HepG2 (cell line): ENCODE data around the gene DTX4. TPM values are rescaled to one million over a fixed set of nuclear protein-coding genes. Genes with fewer than 3 reads are reported as not detected.
A peak's percentile ranks its signal among the peaks of the same experiment; 100 is the strongest.

Experiments
- ATAC-seq: fragments of 200-7000 bp; cut with Tn5 transposase; 3 replicates; pipeline ENCODE4 v1.9.1; 2020; ENCODE audit warnings: mild to moderate bottlenecking, moderate library complexity
- BruUV-seq: library from RNA; stranded (reverse); fragments of 400-500 nt; replicated peaks from 2 replicates; lab custom pipeline; 2021; lab: Mats Ljungman, UMichigan
- CTCF ChIA-PET: fragments of 300-600 bp; formaldehyde crosslinking; extraction: SDS; loops from one replicate; lab custom pipeline; 2021; ENCODE audit warnings: low total read pairs, inconsistent platforms, low intra/inter-chr PET ratio; lab: Yijun Ruan, JAX
- POLR2A ChIA-PET: fragments of 350-600 bp; sonication (Branson Sonifier 250); formaldehyde crosslinking; loops from one replicate; lab custom pipeline; 2020; ENCODE audit warnings: antibody characterized with exemption, inconsistent platforms; lab: Yijun Ruan, JAX
- DNase-seq: peaks from one replicate; pipeline ENCODE4 v3.0.0-alpha.2; 2015; ENCODE audit warnings: low spot score
- FAIRE-seq: peaks from 3 replicates; lab custom pipeline; 2011; peaks lifted over from hg19 to GRCh38; lab: Jason Lieb, UNC
- H2AFZ ChIP-seq: one replicate; pipeline ENCODE4 v1.6.1; 2011; ENCODE audit warnings: low read length, inconsistent platforms
- H3K27ac ChIP-seq: fragments of 300-600 bp; 3 replicates; pipeline ENCODE4 v1.8.0; 2011; ENCODE audit warnings: mixed run types, mild to moderate bottlenecking, mixed read lengths, low read length, inconsistent platforms; ENCODE audit not compliant: insufficient read depth; ENCODE audit errors: extremely low read length
- H3K27me3 ChIP-seq, 2 experiments: fragments of 200-600 bp in 1 of 2; 2 replicates in 1 of 2; 3 replicates in 1 of 2; pipeline versions ENCODE4 v1.6.0 to v1.8.0; 2011; ENCODE audit warnings: low read length in 2 of 2, mild to moderate bottlenecking in 2 of 2, moderate library complexity in 2 of 2, inconsistent platforms in 1 of 2; ENCODE audit not compliant: insufficient read depth in 2 of 2, control insufficient read depth in 1 of 2
- H3K36me3 ChIP-seq, 2 experiments: fragments of 200-600 bp in 1 of 2; replicated peaks in 1 of 2; 2 replicates in 1 of 2; 3 replicates in 1 of 2; pipeline versions ENCODE4 v1.5.1 to v1.8.0; 2011; ENCODE audit warnings: low read length in 2 of 2, inconsistent platforms in 1 of 2; ENCODE audit not compliant: insufficient read depth in 2 of 2, control insufficient read depth in 1 of 2
- H3K4me1 ChIP-seq: 2 replicates; pipeline ENCODE4 v1.5.1; 2012; ENCODE audit warnings: low read length, inconsistent platforms; ENCODE audit not compliant: insufficient read depth
- H3K4me2 ChIP-seq: 2 replicates; pipeline ENCODE4 v1.6.0; 2011; ENCODE audit warnings: low read depth, low read length, inconsistent platforms
- H3K4me3 ChIP-seq, 3 experiments: fragments of 200-600 bp in 1 of 3; sonication (generic), shearing (Covaris generic) in 1 of 3; replicated peaks in 1 of 3; 2 replicates each; pipeline ENCODE4 v1.5.1; 2011 to 2016; ENCODE audit warnings: low read length in 3 of 3, inconsistent platforms in 2 of 3, low read depth in 2 of 3, mild to moderate bottlenecking in 2 of 3, control low read depth in 1 of 3, mixed read lengths in 1 of 3; ENCODE audit not compliant: insufficient read depth in 1 of 3
- H3K79me2 ChIP-seq: one replicate; pipeline ENCODE4 v1.6.1; 2011; ENCODE audit warnings: low read length, inconsistent platforms; ENCODE audit not compliant: insufficient read depth
- H3K9ac ChIP-seq: 2 replicates; pipeline ENCODE4 v1.6.0; 2011; ENCODE audit warnings: mild to moderate bottlenecking, low read depth, low read length, inconsistent platforms; ENCODE audit not compliant: insufficient read depth
- H3K9me3 ChIP-seq: 2 replicates; pipeline ENCODE4 v1.5.1; 2012; ENCODE audit warnings: mild to moderate bottlenecking, low read length
- H4K20me1 ChIP-seq: 2 replicates; pipeline ENCODE4 v1.6.0; 2011; ENCODE audit warnings: inconsistent platforms, mild to moderate bottlenecking, low read length, moderate library complexity; ENCODE audit not compliant: insufficient read depth
- ISX ChIP-seq: sonication (generic); formaldehyde crosslinking; conservative IDR thresholded peaks from 2 replicates; pipeline ENCODE4 v1.5.0; 2020; ENCODE audit warnings: missing genetic modification reagents
- MATR3 ChIP-seq: sonication (generic); formaldehyde crosslinking; IDR thresholded peaks from 2 replicates; pipeline ENCODE4 v1.4.0; 2020; ENCODE audit warnings: missing genetic modification reagents
- NR2F2 ChIP-seq: IDR thresholded peaks from 2 replicates; pipeline ENCODE4 v1.6.1; 2012; ENCODE audit warnings: low read depth, inconsistent platforms, borderline replicate concordance
- SNAPC4 ChIP-seq: sonication (generic); formaldehyde crosslinking; IDR thresholded peaks from 2 replicates; pipeline ENCODE4 v1.4.0; 2020; ENCODE audit warnings: mild to moderate bottlenecking, missing genetic modification reagents
- TRIM22 ChIP-seq: fragments of 450-650 bp; IDR thresholded peaks from 2 replicates; pipeline ENCODE4 v1.6.1; 2017
- ZBTB33 ChIP-seq: sonication (generic); formaldehyde crosslinking; IDR thresholded peaks from 2 replicates; pipeline ENCODE4 v1.4.0; 2020; ENCODE audit warnings: missing genetic modification reagents
- ZFP37 ChIP-seq: sonication (generic); formaldehyde crosslinking; IDR thresholded peaks from 2 replicates; pipeline ENCODE4 v1.4.0; 2020; ENCODE audit warnings: missing genetic modification reagents, borderline replicate concordance
- ZNF10 ChIP-seq: sonication (generic); formaldehyde crosslinking; IDR thresholded peaks from 2 replicates; pipeline ENCODE4 v1.4.0; 2020; ENCODE audit warnings: mild to moderate bottlenecking, low read depth, missing genetic modification reagents, borderline replicate concordance
- WGBS: methylation state at CpG from one replicate; pipeline ENCODE4 v1.1.6; 2017; ENCODE audit warnings: low lambda C conversion rate; 5-methylcytosine and 5-hydroxymethylcytosine counted together
- in situ Hi-C: cut with HindIII; loops from 2 replicates; pipeline ENCODE4 v1.10.0; 2017; ENCODE audit warnings: low pct_unique_long_range_greater_than_20kb; ENCODE audit not compliant: extremely low pct_ligation_motif_present
- intact Hi-C: fragments of 100-400 bp; cut with micrococcal nuclease; formaldehyde crosslinking; loops from one replicate; pipeline ENCODE4 v1.10.0; 2022; ENCODE audit not compliant: unreplicated experiment
- polyA plus RNA-seq, 8 experiments: library from polyadenylated mRNA; depleted of rRNA in 3 of 8; stranded (reverse) in 7 of 8; unstranded in 1 of 8; fragments of >200 nt; fragmentation: Illumina TruSeq in 4 of 8; extraction: Trizol in 4 of 8; gene quantifications; 2 replicates each; pipeline versions ENCODE4 v1.2.1 to v1.2.3, GENCODE V29; 2011 to 2016; ENCODE audit warnings: low read depth in 4 of 8, missing spikeins in 1 of 8, mixed read lengths in 1 of 8; ENCODE audit not compliant: insufficient read depth in 1 of 8
- total RNA-seq, 5 experiments: library from RNA; depleted of rRNA; stranded (reverse); fragments of >200 nt; fragmentation: Illumina TruSeq; extraction: Trizol; gene quantifications; 2 replicates each; pipeline ENCODE4 v1.2.3, GENCODE V29; 2016; ENCODE audit warnings: low read depth in 1 of 5

DTX4 gene
- total and polyA plus RNA-seq, 2 of the 13 experiments (the other 11 are each of a cell fraction or from before 2014, with no cell fraction given), result 0.67 to 5.6 TPM

- in situ Hi-C loops, result loop anchor here (10.0 to 25.0 kb wide), 2 partner anchors 108 to 511 kb away; no protein-coding TSS in a partner anchor
These were observed 4.4 kb downstream of the DTX4 start for GRCh38 chr11:59176330-59176729.

GRCh38 chr11:59178402-59178801, 6.5 kb downstream of the DTX4 start:
- intact Hi-C loops, result no loop called here
- no peaks in the 10 kb centered on the region for H3K27me3 ChIP-seq
- H3K4me3 ChIP-seq, result no peak overlapping the region
- BruUV-seq, result no TSS peak
- DNase-seq, result no peak
- ATAC-seq, result no peak
- H3K27ac ChIP-seq, result no peak overlapping the region
- no peak overlapping the region for H3K4me2 ChIP-seq
- H2AFZ ChIP-seq, result no peak overlapping the region
- no peak overlapping the region for H3K9ac ChIP-seq
- no peaks in the 10 kb centered on the region; a peak in 1 of 5 replicates for H3K36me3 ChIP-seq
- in situ Hi-C loops, result loop anchor here (10.0 to 25.0 kb wide), 2 partner anchors 106 to 509 kb away; no protein-coding TSS in a partner anchor
- H4K20me1 ChIP-seq, result no peaks in the 10 kb centered on the region
- H3K4me1 ChIP-seq, result peaks cover 32% of the 10 kb centered on the region
- ChIA-PET POLR2A (no interaction called here), CTCF (no interaction called here)
- H3K9me3 ChIP-seq, result no peaks in the 10 kb centered on the region
- FAIRE-seq, result no peak
- no peaks in the 10 kb centered on the region for H3K79me2 ChIP-seq
- no peak for TF ChIP-seq ZNF10 (CRISPR knock-in tag)
- no peak for TF ChIP-seq SNAPC4
- no peak for TF ChIP-seq ZFP37
- TF ChIP-seq MATR3 (CRISPR knock-in tag), result no peak
- no peak for TF ChIP-seq TRIM22
- TF ChIP-seq NR2F2, result no peak

More at GRCh38 chr11:59176330-59176729, 4.4 kb downstream of the DTX4 start:
- Histone ChIP-seq H3K4me2 (no peak overlapping the region), H3K4me3 (no peak overlapping the region)
- no peak for TF ChIP-seq ISX
- TF ChIP-seq ZBTB33 (CRISPR knock-in tag), result peak; percentile 38; the same call in 1 of the 2 replicates
- TF ChIP-seq, all 625 proteins: peak for 1
- Histone ChIP-seq H3K79me2 (no peaks in the 10 kb centered on the region), H3K36me3 (no peaks in the 10 kb centered on the region), H4K20me1 (0 out of 2 replicates have a peak, but pooled peaks cover 3% of the 10 kb centered on the region), H2AFZ (no peak overlapping the region), H3K4me1 (peaks cover 41% of the 10 kb centered on the region), H3K9me3 (no peaks in the 10 kb centered on the region), H3K27ac (no peak overlapping the region), H3K9ac (no peak overlapping the region), H3K27me3 (no peaks in the 10 kb centered on the region; a peak in 1 of 5 replicates)
- POLR2A ChIA-PET, result no interaction called here
- ATAC-seq (no peak), DNase-seq (no peak), FAIRE-seq (no peak)
- CTCF ChIA-PET, result no interaction called here
- intact Hi-C loops, result no loop called here
- no TSS peak for BruUV-seq
- 84% methylated on average over 7 of the region's 7 CpGs for WGBS
